ENCODE data around the gene CNTN1.

The CNTN1 gene

GRCh38 chr12:40691913-40692764 lies at the start of gene CNTN1:
CNTN1 (plus strand) TSS chr12:40692439.
- DNase-seq (ENCODE audit: low read depth in 3 of 3, low spot score in 1 of 3): no peak

- DNase-seq (ENCODE audit: low read depth in 3 of 3, low spot score in 1 of 3): no peak
These were observed 48.7 kb upstream of the CNTN1 start for GRCh38 chr12:40643506-40643905.

GRCh38 chr12:40643976-40644375 lies 48.3 kb upstream of the CNTN1 start:
- DNase-seq (ENCODE audit: low read depth in 3 of 3, low spot score in 1 of 3): no peak

GRCh38 chr12:40644708-40645107 lies 47.5 kb upstream of the CNTN1 start:
- no peak for DNase-seq (ENCODE audit: low read depth in 3 of 3, low spot score in 1 of 3)

GRCh38 chr12:40645361-40645760 lies 46.9 kb upstream of the CNTN1 start:
- DNase-seq (ENCODE audit: low read depth in 3 of 3, low spot score in 1 of 3): no peak

- no peak for DNase-seq (ENCODE audit: low read depth in 3 of 3, low spot score in 1 of 3)
These were observed 45.8 kb upstream of the CNTN1 start for GRCh38 chr12:40646456-40646855.

GRCh38 chr12:40646911-40647310 lies 45.3 kb upstream of the CNTN1 start:
- DNase-seq (ENCODE audit: low read depth in 3 of 3, low spot score in 1 of 3): no peak

GRCh38 chr12:40647651-40648050 lies 44.6 kb upstream of the CNTN1 start:
- DNase-seq (ENCODE audit: low read depth in 3 of 3, low spot score in 1 of 3): no peak

- no peak for DNase-seq (ENCODE audit: low read depth in 3 of 3, low spot score in 1 of 3)
These were observed 43.7 kb upstream of the CNTN1 start for GRCh38 chr12:40648519-40648918.

GRCh38 chr12:40650038-40650704 lies 42.1 kb upstream of the CNTN1 start:
- DNase-seq (ENCODE audit: low read depth in 3 of 3, low spot score in 1 of 3): no peak

- no peak for DNase-seq (ENCODE audit: low read depth in 3 of 3, low spot score in 1 of 3)
These were observed 36.8 kb upstream of the CNTN1 start for GRCh38 chr12:40655451-40655850.

- DNase-seq (ENCODE audit: low read depth in 3 of 3, low spot score in 1 of 3): no peak
These were observed 29.9 kb upstream of the CNTN1 start for GRCh38 chr12:40662366-40662765.

- no peak for DNase-seq (ENCODE audit: low read depth in 3 of 3, low spot score in 1 of 3)
These were observed 28.5 kb upstream of the CNTN1 start for GRCh38 chr12:40663781-40664180.

GRCh38 chr12:40668099-40668529 lies 24.1 kb upstream of the CNTN1 start:
- no peak for DNase-seq (ENCODE audit: low read depth in 3 of 3, low spot score in 1 of 3)

- no peak for DNase-seq (ENCODE audit: low read depth in 3 of 3, low spot score in 1 of 3)
These were observed 19.4 kb upstream of the CNTN1 start for GRCh38 chr12:40672741-40673271.

- no peak for DNase-seq (ENCODE audit: low read depth in 3 of 3, low spot score in 1 of 3)
These were observed 11.1 kb upstream of the CNTN1 start for GRCh38 chr12:40681148-40681547.

GRCh38 chr12:40684986-40685385 lies 7.3 kb upstream of the CNTN1 start:
- DNase-seq (ENCODE audit: low read depth in 3 of 3, low spot score in 1 of 3): no peak

GRCh38 chr12:40688085-40688725 lies 4.0 kb upstream of the CNTN1 start:
- no peak for DNase-seq (ENCODE audit: low read depth in 3 of 3, low spot score in 1 of 3)

- no peak for DNase-seq (ENCODE audit: low read depth in 3 of 3, low spot score in 1 of 3)
These were observed 2.7 kb upstream of the CNTN1 start for GRCh38 chr12:40689576-40689975.

- no peak for DNase-seq (ENCODE audit: low read depth in 3 of 3, low spot score in 1 of 3)
These were observed 547 bp downstream of the CNTN1 start for GRCh38 chr12:40692765-40693206.

GRCh38 chr12:40693207-40693821 lies 1.1 kb downstream of the CNTN1 start:
- no peak for DNase-seq (ENCODE audit: low read depth in 3 of 3, low spot score in 1 of 3)

Measured in stimulated activated CD4-positive, alpha-beta T cell treated with anti-CD3 and anti-CD28 coated beads, TNF-alpha, amount 100 ng/mL, for 1 hour (primary cell).